ENCODE measurements around the gene OR51T1.
"Not testable (repeated sequence)": the region's sequence is repeated elsewhere in the genome, so short reads cannot be mapped to it uniquely, and the experiment has no call there.

Gene OR51T1, protein sequence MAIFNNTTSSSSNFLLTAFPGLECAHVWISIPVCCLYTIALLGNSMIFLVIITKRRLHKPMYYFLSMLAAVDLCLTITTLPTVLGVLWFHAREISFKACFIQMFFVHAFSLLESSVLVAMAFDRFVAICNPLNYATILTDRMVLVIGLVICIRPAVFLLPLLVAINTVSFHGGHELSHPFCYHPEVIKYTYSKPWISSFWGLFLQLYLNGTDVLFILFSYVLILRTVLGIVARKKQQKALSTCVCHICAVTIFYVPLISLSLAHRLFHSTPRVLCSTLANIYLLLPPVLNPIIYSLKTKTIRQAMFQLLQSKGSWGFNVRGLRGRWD

DNA sequence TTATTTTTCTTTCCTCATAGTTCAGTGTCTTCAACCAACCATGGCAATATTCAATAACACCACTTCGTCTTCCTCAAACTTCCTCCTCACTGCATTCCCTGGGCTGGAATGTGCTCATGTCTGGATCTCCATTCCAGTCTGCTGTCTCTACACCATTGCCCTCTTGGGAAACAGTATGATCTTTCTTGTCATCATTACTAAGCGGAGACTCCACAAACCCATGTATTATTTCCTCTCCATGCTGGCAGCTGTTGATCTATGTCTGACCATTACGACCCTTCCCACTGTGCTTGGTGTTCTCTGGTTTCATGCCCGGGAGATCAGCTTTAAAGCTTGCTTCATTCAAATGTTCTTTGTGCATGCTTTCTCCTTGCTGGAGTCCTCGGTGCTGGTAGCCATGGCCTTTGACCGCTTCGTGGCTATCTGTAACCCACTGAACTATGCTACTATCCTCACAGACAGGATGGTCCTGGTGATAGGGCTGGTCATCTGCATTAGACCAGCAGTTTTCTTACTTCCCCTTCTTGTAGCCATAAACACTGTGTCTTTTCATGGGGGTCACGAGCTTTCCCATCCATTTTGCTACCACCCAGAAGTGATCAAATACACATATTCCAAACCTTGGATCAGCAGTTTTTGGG is at the start of gene OR51T1:
TSS of gene OR51T1 (plus strand) at position 41 of the 641 bp plus-strand sequence. CDS start at position 41, 0 bp downstream.
- no peak for DNase-seq

DNA sequence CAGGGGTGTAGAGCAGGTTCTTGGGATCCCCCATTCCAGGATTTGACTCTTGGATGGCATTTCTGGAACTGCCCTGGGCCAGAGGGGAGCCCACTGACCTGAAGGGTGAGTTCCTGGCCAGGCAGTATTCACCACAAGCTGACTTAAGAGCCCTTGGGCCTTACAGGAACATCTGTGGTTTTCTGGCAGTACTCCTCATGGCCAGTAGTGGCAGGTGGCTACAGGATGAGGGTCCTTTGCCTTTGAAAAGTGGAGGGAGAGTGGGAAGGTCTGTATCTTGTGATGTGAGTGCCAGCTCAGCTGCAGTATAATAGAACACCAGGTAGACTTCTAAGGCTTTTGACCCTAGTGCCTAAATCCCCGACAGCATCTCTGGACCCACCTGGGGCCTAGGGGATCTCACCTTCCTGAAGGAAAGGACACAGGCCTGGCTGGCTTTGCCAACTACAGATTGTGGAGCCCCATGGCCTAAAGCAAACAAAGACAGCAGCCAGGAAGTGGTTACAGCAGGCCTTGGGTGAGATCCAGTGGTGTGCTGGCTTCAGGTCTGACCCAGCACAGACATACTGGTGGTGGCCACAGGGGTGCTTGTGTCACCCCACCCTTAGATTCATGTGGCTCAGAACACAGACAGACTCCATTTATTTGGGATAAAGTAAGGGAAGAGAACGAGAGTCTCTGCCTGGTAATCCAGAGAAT is 41.7 kb upstream of the OR51T1 start:
- no peak for DNase-seq

DNA sequence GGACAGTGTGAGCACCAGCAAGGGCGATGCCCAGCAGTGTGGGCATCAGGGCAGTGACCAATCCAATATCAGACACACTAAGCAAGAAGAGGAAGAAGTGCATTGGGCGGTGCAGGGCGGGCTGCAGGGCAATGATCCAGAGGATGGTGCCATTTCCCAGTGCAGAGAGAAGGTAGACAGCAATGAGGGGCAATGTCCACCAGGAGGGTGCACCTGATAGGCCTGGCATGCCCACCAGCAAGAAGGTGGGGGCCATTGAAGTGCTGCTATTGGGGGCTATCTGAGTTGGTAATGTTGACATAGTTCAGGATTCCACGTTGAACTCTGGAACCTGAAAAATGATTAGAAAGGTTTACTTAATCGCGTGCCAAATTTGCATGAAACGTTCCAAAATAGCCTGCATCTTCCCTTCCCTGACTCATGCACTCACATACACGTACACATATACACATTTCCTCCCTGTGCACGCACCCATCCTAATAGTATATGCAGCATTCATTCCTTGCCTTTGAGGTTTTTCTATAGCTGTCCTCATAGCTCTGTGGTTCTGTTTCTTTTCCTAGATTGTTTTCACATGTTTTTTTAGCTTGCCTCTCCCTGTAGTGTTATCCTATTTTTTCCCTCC is 32.7 kb upstream of the OR51T1 start, which contains the start of gene OR51S1:
TSS of gene OR51S1 (minus strand) at position 301 of the 625 bp plus-strand sequence. CDS start at position 301, 0 bp downstream.
- no peak for DNase-seq

GRCh38 chr11:4851033-4851432 is 30.7 kb upstream of the OR51T1 start:
- DNase-seq = no peak

GRCh38 chr11:4854286-4854685 is 27.4 kb upstream of the OR51T1 start:
- not testable (repeated sequence) for DNase-seq

DNA sequence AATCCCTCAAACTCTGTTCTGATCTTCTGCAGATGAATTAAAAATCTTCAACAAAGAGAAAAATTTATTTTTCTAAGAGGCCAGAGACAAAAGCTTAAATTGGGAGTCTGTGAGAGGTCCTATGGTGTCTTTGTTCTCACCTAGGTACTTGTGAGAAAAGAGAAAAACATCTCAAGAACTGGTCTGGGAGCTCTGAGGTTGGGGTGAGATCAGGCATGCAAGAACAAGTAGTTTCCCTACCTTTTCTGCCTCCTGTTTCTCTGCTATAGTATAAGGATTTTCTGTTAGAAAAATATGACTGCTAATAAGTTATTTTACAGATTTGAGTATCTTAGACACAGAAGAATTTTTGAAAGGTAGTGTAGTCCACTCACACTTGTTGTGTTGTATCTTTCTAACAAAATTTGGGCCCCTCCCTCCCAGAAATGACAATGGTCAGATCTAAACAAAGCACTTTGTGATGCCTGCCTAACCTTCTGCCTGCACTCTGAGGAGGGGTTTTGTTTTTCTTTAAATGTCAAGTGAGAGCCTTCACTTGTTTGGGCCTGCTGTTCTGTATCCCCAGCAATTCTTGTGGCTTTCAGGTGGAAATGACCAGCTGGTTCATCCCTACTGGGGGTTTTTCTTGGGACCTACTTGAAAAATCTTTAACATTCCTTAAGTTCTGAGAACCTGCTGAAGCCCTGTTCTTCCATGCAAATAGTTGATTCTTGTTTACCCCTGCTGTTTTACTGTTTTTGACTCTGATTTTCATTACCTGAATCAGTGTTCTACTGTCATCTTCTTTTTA is 19.1 kb upstream of the OR51T1 start:
- no peak for DNase-seq

DNA sequence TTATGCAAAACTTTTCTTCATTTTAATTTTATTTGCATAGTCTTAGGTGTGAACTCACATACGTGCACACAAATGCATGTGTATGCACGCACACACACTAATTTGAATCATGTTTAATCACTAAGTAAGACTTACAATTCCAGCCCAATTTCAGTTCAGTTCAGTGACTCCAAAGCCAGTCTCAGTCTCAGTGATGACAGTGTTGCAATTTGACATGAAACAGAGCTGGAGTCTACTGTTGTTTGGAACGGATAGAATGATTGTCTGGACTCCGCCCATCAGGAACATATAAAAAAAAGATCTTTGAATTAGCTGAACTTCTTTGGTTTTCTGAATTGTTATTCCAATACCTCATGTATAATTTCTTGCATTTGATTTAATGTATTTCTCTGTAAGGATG is 17.8 kb upstream of the OR51T1 start:
- no peak for DNase-seq

GRCh38 chr11:4865855-4866254 is 15.8 kb upstream of the OR51T1 start:
- no peak for DNase-seq

- no peak for DNase-seq
Observed at GRCh38 chr11:4881188-4881587, 512 bp upstream of the OR51T1 start.

DNA sequence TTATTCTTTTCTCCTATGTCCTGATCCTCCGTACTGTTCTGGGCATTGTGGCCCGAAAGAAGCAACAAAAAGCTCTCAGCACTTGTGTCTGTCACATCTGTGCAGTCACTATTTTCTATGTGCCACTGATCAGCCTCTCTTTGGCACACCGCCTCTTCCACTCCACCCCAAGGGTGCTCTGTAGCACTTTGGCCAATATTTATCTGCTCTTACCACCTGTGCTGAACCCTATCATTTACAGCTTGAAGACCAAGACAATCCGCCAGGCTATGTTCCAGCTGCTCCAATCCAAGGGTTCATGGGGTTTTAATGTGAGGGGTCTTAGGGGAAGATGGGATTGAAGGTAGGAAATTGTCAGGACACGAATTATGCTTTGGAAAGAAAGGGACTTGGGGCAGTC is 843 bp downstream of the OR51T1 start:
- DNase-seq = no peak

- no peak for DNase-seq
Observed at GRCh38 chr11:4884361-4884760, 2.7 kb downstream of the OR51T1 start.

DNA sequence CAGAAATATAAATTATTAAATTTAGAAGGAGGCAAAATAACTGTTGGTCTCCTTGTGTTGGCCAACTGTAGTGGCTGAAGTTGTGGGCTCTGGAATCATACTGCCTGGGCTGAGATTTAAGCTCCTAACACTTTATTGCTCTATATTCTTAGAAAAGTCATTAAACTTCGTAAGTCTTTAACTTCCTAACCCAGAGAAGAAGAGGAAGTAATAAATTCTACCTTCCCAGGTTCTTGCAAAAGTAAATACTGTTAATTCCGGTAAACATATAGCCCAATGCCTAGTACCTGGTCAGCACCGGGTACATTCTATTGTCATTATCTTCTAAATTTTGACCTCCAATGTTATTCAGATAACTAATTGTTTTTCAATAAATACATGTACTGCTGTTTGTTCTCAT is 4.5 kb downstream of the OR51T1 start:
- DNase-seq = no peak

- no peak for DNase-seq
Observed at GRCh38 chr11:4887591-4887990, 5.9 kb downstream of the OR51T1 start.

GRCh38 chr11:4890279-4890678 is 8.6 kb downstream of the OR51T1 start:
- no peak for DNase-seq

GRCh38 chr11:4891996-4892640 is 10.4 kb downstream of the OR51T1 start:
- no peak for DNase-seq

DNA sequence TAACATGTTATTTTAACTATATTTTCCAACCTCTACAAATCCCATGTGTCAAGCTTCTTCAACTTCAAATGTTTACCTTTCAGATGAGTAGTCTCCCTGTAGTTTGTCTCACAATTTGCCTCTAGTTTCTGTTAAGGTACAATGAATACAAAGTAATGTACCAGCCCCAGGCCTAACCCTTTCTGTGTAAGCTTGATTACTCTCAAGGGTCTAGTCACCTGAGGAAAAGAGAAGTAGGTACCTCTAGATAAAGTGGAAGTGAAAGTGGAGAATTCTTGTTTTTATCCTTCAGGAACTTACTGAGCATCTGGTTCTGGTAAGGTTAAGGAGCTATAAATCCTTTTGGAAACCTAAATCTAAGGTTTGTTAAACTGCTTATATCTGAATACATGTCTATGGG is 21.8 kb downstream of the OR51T1 start, which contains the start of gene OR51A7:
TSS of gene OR51A7 (plus strand) at position 300 of the 400 bp plus-strand sequence. CDS start 3,587 bp downstream, outside the sequence.
- DNase-seq = no peak

DNA sequence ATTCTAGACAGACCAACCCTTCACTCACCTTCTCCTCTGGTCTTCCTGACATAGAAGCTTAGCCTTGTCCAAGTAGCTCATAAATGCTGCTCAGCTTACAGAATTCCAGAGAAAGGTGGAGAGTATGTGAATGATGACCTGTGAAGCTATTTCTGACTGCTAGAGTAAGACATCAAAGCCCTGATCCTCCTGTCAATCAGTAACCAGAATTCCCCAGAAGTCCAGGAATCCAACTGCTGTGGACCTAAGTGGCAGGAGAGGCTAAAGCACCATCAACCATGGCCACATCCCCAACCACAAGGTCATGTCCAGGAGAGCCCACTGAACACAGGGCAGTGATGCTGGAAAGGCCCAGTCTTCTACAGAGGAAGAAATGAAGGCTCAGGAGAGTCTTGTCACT is 34.9 kb downstream of the OR51T1 start:
- DNase-seq = no peak

- DNase-seq = no peak
Observed at GRCh38 chr11:4919250-4919649, 37.5 kb downstream of the OR51T1 start, which contains the start of gene OR51G2. TSS of gene OR51G2 (minus strand) at chr11:4919350. CDS start at chr11:4915663, 3,687 bp downstream.

- no peak for DNase-seq
Observed at GRCh38 chr11:4921796-4922195, 40.1 kb downstream of the OR51T1 start.

GRCh38 chr11:4922304-4922703 is 40.6 kb downstream of the OR51T1 start:
- DNase-seq = no peak

GRCh38 chr11:4924239-4924638 is 42.5 kb downstream of the OR51T1 start, which contains the start of gene OR51G1:
TSS of gene OR51G1 (minus strand) at chr11:4924339. CDS start at chr11:4924339, 0 bp downstream.
- no peak for DNase-seq

- DNase-seq = no peak
Observed at GRCh38 chr11:4926608-4927007, 44.9 kb downstream of the OR51T1 start.
